ENCODE measurements around the gene HID1.

DNA sequence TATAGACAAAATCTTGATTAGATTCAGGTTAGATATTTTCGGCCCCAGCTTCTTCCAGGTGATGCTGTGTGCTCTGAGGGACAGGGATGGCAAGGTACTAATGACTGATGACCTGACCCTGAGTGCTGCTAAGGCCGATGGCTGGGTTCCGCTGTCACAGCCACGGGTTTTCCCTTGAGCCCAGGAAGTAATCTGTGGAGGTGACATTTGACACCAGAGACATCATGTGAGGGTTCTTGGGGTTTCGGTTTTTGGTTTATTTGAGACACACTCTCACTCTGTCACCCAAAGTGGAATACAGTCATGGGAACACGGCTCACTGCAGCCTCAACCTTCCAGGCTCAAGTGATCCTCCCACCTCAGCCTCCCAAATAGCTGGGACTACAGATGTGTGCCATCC is 27.0 kb downstream of the HID1 start:
- TF ChIP-seq, protein P1, sequence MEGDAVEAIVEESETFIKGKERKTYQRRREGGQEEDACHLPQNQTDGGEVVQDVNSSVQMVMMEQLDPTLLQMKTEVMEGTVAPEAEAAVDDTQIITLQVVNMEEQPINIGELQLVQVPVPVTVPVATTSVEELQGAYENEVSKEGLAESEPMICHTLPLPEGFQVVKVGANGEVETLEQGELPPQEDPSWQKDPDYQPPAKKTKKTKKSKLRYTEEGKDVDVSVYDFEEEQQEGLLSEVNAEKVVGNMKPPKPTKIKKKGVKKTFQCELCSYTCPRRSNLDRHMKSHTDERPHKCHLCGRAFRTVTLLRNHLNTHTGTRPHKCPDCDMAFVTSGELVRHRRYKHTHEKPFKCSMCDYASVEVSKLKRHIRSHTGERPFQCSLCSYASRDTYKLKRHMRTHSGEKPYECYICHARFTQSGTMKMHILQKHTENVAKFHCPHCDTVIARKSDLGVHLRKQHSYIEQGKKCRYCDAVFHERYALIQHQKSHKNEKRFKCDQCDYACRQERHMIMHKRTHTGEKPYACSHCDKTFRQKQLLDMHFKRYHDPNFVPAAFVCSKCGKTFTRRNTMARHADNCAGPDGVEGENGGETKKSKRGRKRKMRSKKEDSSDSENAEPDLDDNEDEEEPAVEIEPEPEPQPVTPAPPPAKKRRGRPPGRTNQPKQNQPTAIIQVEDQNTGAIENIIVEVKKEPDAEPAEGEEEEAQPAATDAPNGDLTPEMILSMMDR (IDR thresholded peaks at IDR 0.05) = no peak
- TF ChIP-seq, protein P2, sequence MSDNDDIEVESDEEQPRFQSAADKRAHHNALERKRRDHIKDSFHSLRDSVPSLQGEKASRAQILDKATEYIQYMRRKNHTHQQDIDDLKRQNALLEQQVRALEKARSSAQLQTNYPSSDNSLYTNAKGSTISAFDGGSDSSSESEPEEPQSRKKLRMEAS (IDR thresholded peaks at IDR 0.05) = no peak
- TF ChIP-seq SREBF2 (IDR thresholded peaks at IDR 0.05) = no peak
- TF ChIP-seq, protein P3, sequence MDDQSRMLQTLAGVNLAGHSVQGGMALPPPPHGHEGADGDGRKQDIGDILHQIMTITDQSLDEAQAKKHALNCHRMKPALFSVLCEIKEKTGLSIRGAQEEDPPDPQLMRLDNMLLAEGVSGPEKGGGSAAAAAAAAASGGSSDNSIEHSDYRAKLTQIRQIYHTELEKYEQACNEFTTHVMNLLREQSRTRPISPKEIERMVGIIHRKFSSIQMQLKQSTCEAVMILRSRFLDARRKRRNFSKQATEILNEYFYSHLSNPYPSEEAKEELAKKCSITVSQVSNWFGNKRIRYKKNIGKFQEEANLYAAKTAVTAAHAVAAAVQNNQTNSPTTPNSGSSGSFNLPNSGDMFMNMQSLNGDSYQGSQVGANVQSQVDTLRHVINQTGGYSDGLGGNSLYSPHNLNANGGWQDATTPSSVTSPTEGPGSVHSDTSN (IDR thresholded peaks at IDR 0.05) = no peak
- no peak for TF ChIP-seq RFX5 (IDR thresholded peaks at IDR 0.05)
- no peak for TF ChIP-seq CEBPB (IDR thresholded peaks at IDR 0.05)
- TF ChIP-seq POLR2A (IDR thresholded peaks at IDR 0.05; ENCODE audit: low read length) = no peak
- TF ChIP-seq MYC (IDR thresholded peaks at IDR 0.05; ENCODE audit: borderline replicate concordance, low read length) = no peak
- TF ChIP-seq RAD21 (conservative IDR thresholded peaks at IDR 0.05 in 1 of 2, IDR thresholded peaks at IDR 0.05 in 1 of 2) = no peak
- no peak for TF ChIP-seq POLR2AphosphoS2 (conservative IDR thresholded peaks at IDR 0.05; ENCODE audit: low read length)
- TF ChIP-seq CHD2 (IDR thresholded peaks at IDR 0.05; ENCODE audit: low read length, partially characterized antibody) = no peak
- TF ChIP-seq SMC3 (IDR thresholded peaks at IDR 0.05) = no peak
- no peak for TF ChIP-seq HOXA7 (CRISPR knock-in tag; IDR thresholded peaks at IDR 0.05)
- TF ChIP-seq, protein P4, sequence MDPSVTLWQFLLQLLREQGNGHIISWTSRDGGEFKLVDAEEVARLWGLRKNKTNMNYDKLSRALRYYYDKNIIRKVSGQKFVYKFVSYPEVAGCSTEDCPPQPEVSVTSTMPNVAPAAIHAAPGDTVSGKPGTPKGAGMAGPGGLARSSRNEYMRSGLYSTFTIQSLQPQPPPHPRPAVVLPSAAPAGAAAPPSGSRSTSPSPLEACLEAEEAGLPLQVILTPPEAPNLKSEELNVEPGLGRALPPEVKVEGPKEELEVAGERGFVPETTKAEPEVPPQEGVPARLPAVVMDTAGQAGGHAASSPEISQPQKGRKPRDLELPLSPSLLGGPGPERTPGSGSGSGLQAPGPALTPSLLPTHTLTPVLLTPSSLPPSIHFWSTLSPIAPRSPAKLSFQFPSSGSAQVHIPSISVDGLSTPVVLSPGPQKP (IDR thresholded peaks at IDR 0.05; ENCODE audit: low read depth, low read length) = no peak

All from A549 (cell line).